ENCODE data around the gene GRIN3A. TPM values are rescaled to one million over a fixed set of nuclear protein-coding genes. Genes with fewer than 3 reads are reported as not detected.

The GRIN3A gene
- total RNA-seq, 1 experiment from 2014 or later: 0.03 TPM

GRCh38 chr9:101569741-101570501 is 168.5 kb downstream of the GRIN3A start:
- Histone ChIP-seq H3K9me3 (ENCODE audit: control insufficient read depth, insufficient read depth, low read depth, low read length) (no peaks in the 10 kb centered on the region), H3K4me3 (ENCODE audit: low read depth in 2 of 2, low read length in 2 of 2) (no peak overlapping the region), H3K27me3 (ENCODE audit: control insufficient read depth, insufficient read depth, low read length) (no peaks in the 10 kb centered on the region), H3K27ac (ENCODE audit: low read length) (no peak overlapping the region), H3K4me1 (ENCODE audit: control insufficient read depth, insufficient read depth, low read length) (no peaks in the 10 kb centered on the region), H3K36me3 (ENCODE audit: control insufficient read depth, insufficient read depth, low read length) (no peaks in the 10 kb centered on the region; the same call in 1 of the 2 replicates)
- TF ChIP-seq REST (IDR thresholded peaks at IDR 0.05; ENCODE audit: insufficient read depth in 1 of 2, low read depth in 2 of 2, low read length in 1 of 2): no peak
- TF ChIP-seq, protein P1, sequence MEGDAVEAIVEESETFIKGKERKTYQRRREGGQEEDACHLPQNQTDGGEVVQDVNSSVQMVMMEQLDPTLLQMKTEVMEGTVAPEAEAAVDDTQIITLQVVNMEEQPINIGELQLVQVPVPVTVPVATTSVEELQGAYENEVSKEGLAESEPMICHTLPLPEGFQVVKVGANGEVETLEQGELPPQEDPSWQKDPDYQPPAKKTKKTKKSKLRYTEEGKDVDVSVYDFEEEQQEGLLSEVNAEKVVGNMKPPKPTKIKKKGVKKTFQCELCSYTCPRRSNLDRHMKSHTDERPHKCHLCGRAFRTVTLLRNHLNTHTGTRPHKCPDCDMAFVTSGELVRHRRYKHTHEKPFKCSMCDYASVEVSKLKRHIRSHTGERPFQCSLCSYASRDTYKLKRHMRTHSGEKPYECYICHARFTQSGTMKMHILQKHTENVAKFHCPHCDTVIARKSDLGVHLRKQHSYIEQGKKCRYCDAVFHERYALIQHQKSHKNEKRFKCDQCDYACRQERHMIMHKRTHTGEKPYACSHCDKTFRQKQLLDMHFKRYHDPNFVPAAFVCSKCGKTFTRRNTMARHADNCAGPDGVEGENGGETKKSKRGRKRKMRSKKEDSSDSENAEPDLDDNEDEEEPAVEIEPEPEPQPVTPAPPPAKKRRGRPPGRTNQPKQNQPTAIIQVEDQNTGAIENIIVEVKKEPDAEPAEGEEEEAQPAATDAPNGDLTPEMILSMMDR (IDR thresholded peaks at IDR 0.05): no peak
- no peak for TF ChIP-seq TCF7L2 (IDR thresholded peaks at IDR 0.05; ENCODE audit: low read depth, low read length)
- no peak for TF ChIP-seq POLR2AphosphoS5 (IDR thresholded peaks at IDR 0.05; ENCODE audit: low read depth, low read length)
- TF ChIP-seq SIN3A (IDR thresholded peaks at IDR 0.05; ENCODE audit: borderline replicate concordance, insufficient read depth, low read depth, low read length): no peak
- ChIA-PET CTCF (no interaction called here), POLR2A (no interaction called here)
- BruUV-seq (replicated peaks): no TSS peak
- no peak for ATAC-seq
- intact Hi-C loops (cut with micrococcal nuclease; ENCODE audit: unreplicated experiment): no loop called here
- no peak for DNase-seq (ENCODE audit: low read depth, low spot score)
- in situ Hi-C loops (cut with HindIII; ENCODE audit: low pct_unique_long_range_greater_than_20kb, low sequenced_read_pairs): no loop called here

- no TSS peak for BruUV-seq (replicated peaks)
- no peak overlapping the region for H3K27ac ChIP-seq (ENCODE audit: low read length)
- ATAC-seq (no peak), DNase-seq (ENCODE audit: low read depth, low spot score) (no peak)
- H3K27me3 ChIP-seq (ENCODE audit: control insufficient read depth, insufficient read depth, low read length): no peaks in the 10 kb centered on the region
- TF ChIP-seq TCF7L2 (IDR thresholded peaks at IDR 0.05; ENCODE audit: low read depth, low read length) (no peak), POLR2AphosphoS5 (IDR thresholded peaks at IDR 0.05; ENCODE audit: low read depth, low read length) (no peak), SIN3A (IDR thresholded peaks at IDR 0.05; ENCODE audit: borderline replicate concordance, insufficient read depth, low read depth, low read length) (no peak), REST (IDR thresholded peaks at IDR 0.05; ENCODE audit: insufficient read depth in 1 of 2, low read depth in 2 of 2, low read length in 1 of 2) (no peak)
- TF ChIP-seq, protein P1 (IDR thresholded peaks at IDR 0.05): no peak
- H3K9me3 ChIP-seq (ENCODE audit: control insufficient read depth, insufficient read depth, low read depth, low read length): no peaks in the 10 kb centered on the region
- H3K4me3 ChIP-seq (ENCODE audit: low read depth in 2 of 2, low read length in 2 of 2): no peak overlapping the region
- POLR2A ChIA-PET: no interaction called here
- in situ Hi-C loops (cut with HindIII; ENCODE audit: low pct_unique_long_range_greater_than_20kb, low sequenced_read_pairs): no loop called here
- no peaks in the 10 kb centered on the region for H3K4me1 ChIP-seq (ENCODE audit: control insufficient read depth, insufficient read depth, low read length)
- intact Hi-C loops (cut with micrococcal nuclease; ENCODE audit: unreplicated experiment): no loop called here
- H3K36me3 ChIP-seq (ENCODE audit: control insufficient read depth, insufficient read depth, low read length): no peaks in the 10 kb centered on the region; the same call in 1 of the 2 replicates
- CTCF ChIA-PET: interaction anchor here (1.4 kb wide), 1 partner anchor 109 kb away, joined by 3 read pairs; no protein-coding TSS in a partner anchor
Observed at GRCh38 chr9:101567725-101568350, 170.6 kb downstream of the GRIN3A start.

Measured in Panc1 (cell line).